Measurements from ENCODE around the gene HTRA1. TPM values are rescaled to one million over a fixed set of nuclear protein-coding genes. Genes with fewer than 3 reads are reported as not detected.

Gene HTRA1
- total RNA-seq, 1 experiment from 2014 or later: 0.39 TPM

- Histone ChIP-seq H4K20me1 (ENCODE audit: insufficient read depth) (no peaks in the 10 kb centered on the region), H3K36me3 (ENCODE audit: control insufficient read depth in 1 of 2, insufficient read depth in 2 of 2, low read length in 2 of 2) (no peaks in the 10 kb centered on the region), H3K27ac (ENCODE audit: low read depth, low read length) (no peak overlapping the region), H3K4me1 (ENCODE audit: control insufficient read depth in 1 of 2, insufficient read depth in 2 of 2, low read length in 2 of 2) (peaks cover 3 to 24% of the 10 kb centered on the region in 2 experiments), H3K9me2 (ENCODE audit: insufficient read depth) (no peaks in the 10 kb centered on the region), H3K9me3 (ENCODE audit: control insufficient read depth in 1 of 2, insufficient read depth in 1 of 2, low read depth in 1 of 2, low read length in 2 of 2) (no peaks in the 10 kb centered on the region), H2AFZ (ENCODE audit: low read depth, low read length, poor library complexity, severe bottlenecking) (no peak overlapping the region), H3K4me2 (ENCODE audit: low read length) (no peak overlapping the region), H3K79me2 (ENCODE audit: insufficient read depth, low read length) (no peaks in the 10 kb centered on the region), H3K9ac (ENCODE audit: low read length) (no peak overlapping the region), H3K4me3 (replicated peaks in 1 of 2; ENCODE audit: low read depth in 1 of 2, low read length in 2 of 2) (no peak overlapping the region), H3K27me3 (ENCODE audit: insufficient read depth, low read length) (no peaks in the 10 kb centered on the region)
- RAD21 ChIA-PET (ENCODE audit: low non-redundant PET in 1 of 2, low total read pairs in 2 of 2, uncharacterized antibody in 2 of 2, unreplicated experiment in 2 of 2): no interaction called here
- POLR2A ChIA-PET: no interaction called here
- intact Hi-C loops (cut with micrococcal nuclease): no loop called here
- DNase-seq (ENCODE audit: low read depth, low spot score) (no peak), ATAC-seq (no peak)
- no TSS peak for BruUV-seq (replicated peaks)
- TF ChIP-seq EZH2phosphoT487 (IDR thresholded peaks at IDR 0.05; ENCODE audit: borderline replicate concordance) (no peak), JUND (IDR thresholded peaks at IDR 0.05) (no peak), MAX (IDR thresholded peaks at IDR 0.05) (no peak), SP1 (IDR thresholded peaks at IDR 0.05; ENCODE audit: low read depth) (no peak), REST (IDR thresholded peaks at IDR 0.05; ENCODE audit: low read depth) (no peak), CTCF (IDR thresholded peaks at IDR 0.05 in 2 of 3, conservative IDR thresholded peaks at IDR 0.05 in 1 of 3; ENCODE audit: borderline replicate concordance in 1 of 3, insufficient read depth in 1 of 3, low read depth in 2 of 3, low read length in 2 of 3) (no peak), ATF3 (IDR thresholded peaks at IDR 0.05) (no peak), YY1 (IDR thresholded peaks at IDR 0.05; ENCODE audit: extremely low read depth, insufficient replicate concordance, low read depth, low read length) (no peak), EGR1 (IDR thresholded peaks at IDR 0.05; ENCODE audit: low read depth) (no peak), SIN3A (IDR thresholded peaks at IDR 0.05; ENCODE audit: low read depth) (no peak), ELF1 (IDR thresholded peaks at IDR 0.05; ENCODE audit: borderline replicate concordance, low read depth) (no peak), ZNF274 (IDR thresholded peaks at IDR 0.05; ENCODE audit: low read depth, low read length) (no peak), ZFX (IDR thresholded peaks at IDR 0.05) (no peak), SRF (IDR thresholded peaks at IDR 0.05; ENCODE audit: low read depth) (no peak), CEBPB (IDR thresholded peaks at IDR 0.05; ENCODE audit: low read depth) (no peak), POLR2AphosphoS5 (IDR thresholded peaks at IDR 0.05; ENCODE audit: low read depth, low read length) (no peak), CBX3 (IDR thresholded peaks at IDR 0.05; ENCODE audit: low read depth) (no peak)
- CTCF ChIA-PET: no interaction called here
Observed at GRCh38 chr10:122490268-122490667, 28.9 kb downstream of the HTRA1 start.
